Myometrial cell (primary cell): ENCODE data around the gene CT47A1. TPM values are rescaled to one million over a fixed set of nuclear protein-coding genes. Genes with fewer than 3 reads are reported as not detected.

Source experiments
- total RNA-seq: library from RNA; depleted of rRNA; stranded (reverse); fragments of >200 nt; gene quantifications from 2 replicates; pipeline ENCODE4 v1.2.3, GENCODE V29; 2015

The CT47A1 gene
- total RNA-seq = not detected in 2 replicates

GRCh38 chrX:120985660-120986059 is at the start of gene CT47A1:
Gene CT47A1 (minus strand): TSS chrX:120985760. CDS start chrX:120985529, 231 bp downstream.

GRCh38 chrX:120956500-120956899 is 29.1 kb downstream of the CT47A1 start, which contains the start of gene CT47A7:
Gene CT47A7 (minus strand): TSS chrX:120956600. CDS start chrX:120956345, 255 bp downstream.

Other genes with a start within 250 kb of the CT47A1 start
- not detected in 2 replicates for gene CT47B1, start 109.9 kb downstream of the CT47A1 start, total RNA-seq
- not detected in 2 replicates for gene CT47A11, start 48.6 kb downstream of the CT47A1 start, total RNA-seq
- not detected in 2 replicates for gene CT47A10, start 43.7 kb downstream of the CT47A1 start, total RNA-seq
- not detected in 2 replicates for gene CT47A9, start 38.9 kb downstream of the CT47A1 start, total RNA-seq
- not detected in 2 replicates for gene CT47A8, start 34.0 kb downstream of the CT47A1 start, total RNA-seq
- not detected in 2 replicates for gene CT47A7, start 29.2 kb downstream of the CT47A1 start, total RNA-seq
- gene CT47A6, start 24.3 kb downstream of the CT47A1 start, total RNA-seq = not detected in 2 replicates
- not detected in 2 replicates for gene CT47A5, start 19.4 kb downstream of the CT47A1 start, total RNA-seq
- not detected in 2 replicates for gene CT47A4, start 14.6 kb downstream of the CT47A1 start, total RNA-seq
- gene CT47A3, start 9.7 kb downstream of the CT47A1 start, total RNA-seq = not detected in 2 replicates
- not detected in 2 replicates for gene CT47A2, start 4.8 kb downstream of the CT47A1 start, total RNA-seq
- 0.29 and 0.53 TPM in 2 replicates for gene GLUD2, start 61.9 kb upstream of the CT47A1 start, total RNA-seq